Tibial nerve (tissue), 4 donors: ENCODE results near the gene EBF4. TPM values are rescaled to one million over a fixed set of nuclear protein-coding genes. Genes with fewer than 3 reads are reported as not detected.
A peak's percentile ranks its signal among the peaks of the same experiment; 100 is the strongest.

Source experiments
- DNase-seq, 2 donors: peaks; one replicate each; pipeline ENCODE4 v3.0.0-alpha.2; 2019; ENCODE audit warnings: low spot score in 2 of 2
- H3K27ac ChIP-seq, 4 donors: fragments of 200-600 bp; sonication (generic) in 3 of 4; one replicate each; pipeline ENCODE4 v1.5.1; 2017 to 2019; ENCODE audit warnings: mild to moderate bottlenecking in 1 of 4
- H3K27me3 ChIP-seq, 2 donors: fragments of 200-600 bp; sonication (generic) in 1 of 2; one replicate each; pipeline versions ENCODE4 v1.5.1 to v1.6.0; 2017 to 2019
- H3K36me3 ChIP-seq, 3 donors: fragments of 200-600 bp; sonication (generic); one replicate each; pipeline ENCODE4 v1.5.1; 2018 to 2019
- H3K4me1 ChIP-seq, 4 donors: fragments of 200-600 bp; sonication (generic) in 3 of 4; one replicate each; pipeline ENCODE4 v1.5.1; 2017 to 2019
- H3K4me3 ChIP-seq, 4 donors: fragments of 200-600 bp; sonication (generic) in 3 of 4; one replicate each; pipeline ENCODE4 v1.5.1; 2017 to 2019; ENCODE audit warnings: mild to moderate bottlenecking in 1 of 4, moderate library complexity in 1 of 4
- H3K9me3 ChIP-seq, 4 donors: fragments of 200-600 bp; sonication (generic) in 3 of 4; one replicate each; pipeline ENCODE4 v1.5.1; 2017 to 2019
- CTCF ChIP-seq, 5 experiments: fragments of 200-600 bp in 3 of 5; fragments of 450-650 bp in 2 of 5; sonication (generic) in 3 of 5; IDR thresholded peaks; one replicate each; pipeline ENCODE4 v1.5.1; 2016 to 2019; ENCODE audit warnings: antibody characterized with exemption in 5 of 5, mild to moderate bottlenecking in 3 of 5, moderate library complexity in 2 of 5
- EP300 ChIP-seq, 2 donors: sonication (generic); formaldehyde crosslinking; IDR thresholded peaks; one replicate each; pipeline ENCODE4 v1.6.1; 2017; ENCODE audit warnings: antibody characterized with exemption in 2 of 2, mild to moderate bottlenecking in 1 of 2
- POLR2A ChIP-seq, 2 donors: fragments of 450-650 bp; IDR thresholded peaks; one replicate each; pipeline ENCODE4 v1.6.1; 2017; ENCODE audit warnings: antibody characterized with exemption in 2 of 2, mild to moderate bottlenecking in 2 of 2, moderate library complexity in 2 of 2
- WGBS, 2 donors: methylation state at CpG; one replicate each; pipeline ENCODE4 v1.1.5; 2018; 5-methylcytosine and 5-hydroxymethylcytosine counted together
- total RNA-seq, 4 donors: library from RNA; depleted of rRNA; stranded (reverse); fragments of >200 nt; gene quantifications; one replicate each; pipeline ENCODE4 v1.1.0, GENCODE V29; 2016

Gene EBF4
- total RNA-seq, 4 donors from 2014 or later, result 4.8 to 17.5 (median 10.4) TPM

- H3K27me3 ChIP-seq, result no peaks in the 10 kb centered on the region
- peak overlapping the region; percentile 54 to 95 (median 88) for H3K27ac ChIP-seq
- peaks cover 3 to 40% (median 29%) of the 10 kb centered on the region in 3 donors for H3K36me3 ChIP-seq
- TF ChIP-seq CTCF (IDR thresholded peaks at IDR 0.05), result peak in 1 of 5 experiments; percentile 7
- TF ChIP-seq EP300 (IDR thresholded peaks at IDR 0.05), result no peak
- H3K9me3 ChIP-seq, result no peaks in the 10 kb centered on the region
- peak overlapping the region; percentile 69 to 95 (median 90) for H3K4me3 ChIP-seq
- DNase-seq, result peak in 1 of 2 donors; percentile 12
- WGBS, 2 donors, result 0 to 1% methylated on average over 31 to 32 of the region's 56 CpGs
- peaks cover 0 to 26% (median 19%) of the 10 kb centered on the region in 4 donors for H3K4me1 ChIP-seq
These were observed 39.6 kb upstream of the EBF4 start for GRCh38 chr20:2652724-2653555.

- no peak for DNase-seq
- H3K36me3 ChIP-seq, result peaks cover 3 to 49% (median 36%) of the 10 kb centered on the region in 3 donors
- peak overlapping the region in 3 of 4 donors; percentile 11 to 95 (median 89) for H3K27ac ChIP-seq
- H3K9me3 ChIP-seq, result no peaks in the 10 kb centered on the region
- TF ChIP-seq EP300 (IDR thresholded peaks at IDR 0.05) (no peak), CTCF (IDR thresholded peaks at IDR 0.05) (no peak)
- peak overlapping the region; percentile 69 to 95 (median 90) for H3K4me3 ChIP-seq
- H3K27me3 ChIP-seq, result no peaks in the 10 kb centered on the region
- 40 to 44% methylated on average over 24 of the region's 24 CpGs for WGBS, 2 donors
- H3K4me1 ChIP-seq, result peaks cover 0 to 26% (median 19%) of the 10 kb centered on the region in 4 donors
These were observed 38.8 kb upstream of the EBF4 start for GRCh38 chr20:2653556-2654383.

GRCh38 chr20:2654384-2654822, 38.2 kb upstream of the EBF4 start:
- H3K27me3 ChIP-seq, result no peaks in the 10 kb centered on the region
- no peak for DNase-seq
- H3K27ac ChIP-seq, result no peak overlapping the region
- peak overlapping the region in 1 of 4 donors; percentile 89 for H3K4me3 ChIP-seq
- no peak for TF ChIP-seq POLR2A (IDR thresholded peaks at IDR 0.05)
- TF ChIP-seq CTCF (IDR thresholded peaks at IDR 0.05), result no peak
- no peak for TF ChIP-seq EP300 (IDR thresholded peaks at IDR 0.05)
- peaks cover 0 to 26% (median 19%) of the 10 kb centered on the region in 4 donors for H3K4me1 ChIP-seq
- no peaks in the 10 kb centered on the region for H3K9me3 ChIP-seq
- H3K36me3 ChIP-seq, result peaks cover 3 to 55% (median 42%) of the 10 kb centered on the region in 3 donors
- 82 to 87% methylated on average over 9 of the region's 9 CpGs for whole genome bisulfite sequencing, 2 donors

- no peak overlapping the region for H3K27ac ChIP-seq
- no peak overlapping the region for H3K4me3 ChIP-seq
- peaks cover 3 to 59% (median 46%) of the 10 kb centered on the region in 3 donors for H3K36me3 ChIP-seq
These were observed 37.7 kb upstream of the EBF4 start for GRCh38 chr20:2654831-2655230.

More at GRCh38 chr20:2654831-2655230, 37.7 kb upstream of the EBF4 start:
- DNase-seq, result no peak
- Histone ChIP-seq H3K4me1 (peaks cover 0 to 26% (median 19%) of the 10 kb centered on the region in 4 donors), H3K27me3 (no peaks in the 10 kb centered on the region), H3K9me3 (no peaks in the 10 kb centered on the region)
- 81 to 89% methylated on average over 3 of the region's 3 CpGs for WGBS, 2 donors
- no peak for TF ChIP-seq POLR2A (IDR thresholded peaks at IDR 0.05)
- TF ChIP-seq EP300 (IDR thresholded peaks at IDR 0.05), result no peak
- no peak for TF ChIP-seq CTCF (IDR thresholded peaks at IDR 0.05)
